Choroid plexus epithelial cell (primary cell): Measurements from ENCODE around the gene RALGAPA2.
A peak's percentile ranks its signal among the peaks of the same experiment; 100 is the strongest.

Experiments
- DNase-seq: peaks from one replicate; pipeline ENCODE4 v3.0.0-alpha.2; 2010; ENCODE audit warnings: low read depth
- H3K4me3 ChIP-seq: 2 replicates; pipeline ENCODE4 v1.5.1; 2011; ENCODE audit warnings: low read depth, mild to moderate bottlenecking, control low read depth, low read length, moderate library complexity
- CTCF ChIP-seq: conservative IDR thresholded peaks from 2 replicates; pipeline ENCODE4 v1.5.1; 2011; ENCODE audit warnings: low read depth, mild to moderate bottlenecking, control low read depth, inconsistent platforms, low read length, moderate library complexity

The RALGAPA2 gene

DNA sequence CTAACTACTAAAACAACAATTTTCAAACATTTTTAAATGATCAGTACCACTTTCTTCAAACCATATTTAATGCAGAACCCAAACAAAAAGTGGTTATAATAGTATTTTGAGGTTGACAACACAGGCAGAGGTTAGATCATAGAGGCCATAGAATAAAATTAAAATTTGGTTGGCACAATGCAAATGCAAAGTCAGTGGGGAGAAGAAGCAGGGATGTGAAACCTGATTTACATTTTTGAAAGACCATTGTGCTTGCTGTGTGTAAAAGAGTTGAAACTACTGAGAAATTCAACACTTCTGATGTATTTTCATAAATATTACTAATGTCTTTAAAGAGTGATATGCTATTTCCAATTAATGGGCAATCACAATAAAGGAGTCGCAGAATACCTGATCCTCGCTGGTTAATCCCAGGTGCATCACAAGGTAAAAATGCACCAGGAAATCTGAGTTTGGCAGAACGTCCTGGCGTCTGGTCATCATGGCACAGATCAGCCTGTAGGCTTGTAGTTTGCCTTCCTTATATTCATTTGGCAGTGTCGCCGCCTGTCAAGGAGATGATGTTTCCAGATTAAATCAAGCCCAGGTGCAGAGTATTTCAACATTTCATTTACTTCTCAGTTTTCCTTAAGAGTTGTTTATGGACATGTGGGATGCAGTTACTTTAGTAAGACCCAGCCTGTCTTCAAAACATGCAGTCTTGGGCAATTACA, 141.2 kb downstream of the RALGAPA2 start:
- TF ChIP-seq CTCF, result no peak
- H3K4me3 ChIP-seq, result no peak overlapping the region
- no peak for DNase-seq

DNA sequence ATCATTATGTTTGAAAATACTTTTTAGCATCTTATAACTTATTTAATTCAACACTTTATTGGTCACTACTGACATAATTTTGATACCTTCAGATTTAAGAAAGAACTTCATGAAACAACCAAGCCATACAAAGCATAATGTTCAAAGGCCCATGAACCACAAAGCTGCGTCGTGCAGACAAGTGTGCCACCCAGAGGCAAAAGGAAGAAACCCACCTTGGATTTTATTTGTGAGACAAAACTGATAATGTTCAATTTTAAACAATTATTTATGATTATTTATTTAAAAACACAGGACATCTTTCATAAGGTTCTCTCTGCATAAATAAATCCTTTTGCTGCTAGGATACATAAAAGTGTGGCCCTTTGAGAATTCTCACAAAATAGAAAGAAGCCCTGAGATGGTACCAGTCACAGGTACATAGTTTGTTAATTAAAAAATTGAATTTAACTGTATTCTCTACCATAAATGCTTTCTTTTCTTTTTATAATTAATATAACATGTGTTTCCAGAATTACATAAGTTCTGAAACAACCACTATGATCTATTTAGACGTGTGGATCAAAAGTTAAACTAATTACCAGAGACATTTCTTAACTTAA, 143.7 kb downstream of the RALGAPA2 start:
- TF ChIP-seq CTCF, result peak; percentile 90
- DNase-seq, result peak; percentile 75

GRCh38 chr20:20567712-20568111, 144.7 kb downstream of the RALGAPA2 start:
- no peak for DNase-seq
- no peak for TF ChIP-seq CTCF
- H3K4me3 ChIP-seq, result no peak overlapping the region

More for the DNA sequence above, 143.7 kb downstream of the RALGAPA2 start:
- no peak overlapping the region for H3K4me3 ChIP-seq

DNA sequence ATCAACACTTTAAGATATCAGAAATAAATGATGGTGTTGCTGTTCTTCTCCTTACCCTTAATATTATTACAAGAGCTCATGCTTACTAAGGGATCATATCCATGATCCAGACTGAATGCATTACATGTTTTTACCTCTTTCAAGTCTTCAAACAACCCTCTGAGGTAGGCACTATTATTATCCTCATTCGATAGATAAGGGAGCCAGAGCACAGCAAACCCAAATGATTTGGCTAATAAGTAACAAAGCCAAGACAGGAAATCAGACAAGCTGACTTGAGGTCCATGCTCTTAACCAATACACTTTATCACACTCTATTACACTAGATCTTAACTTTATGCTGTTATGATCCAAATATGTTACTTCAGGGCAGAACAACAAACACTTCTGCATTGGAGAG, 145.9 kb downstream of the RALGAPA2 start:
- H3K4me3 ChIP-seq, result no peak overlapping the region
- no peak for DNase-seq
- TF ChIP-seq CTCF, result no peak

DNA sequence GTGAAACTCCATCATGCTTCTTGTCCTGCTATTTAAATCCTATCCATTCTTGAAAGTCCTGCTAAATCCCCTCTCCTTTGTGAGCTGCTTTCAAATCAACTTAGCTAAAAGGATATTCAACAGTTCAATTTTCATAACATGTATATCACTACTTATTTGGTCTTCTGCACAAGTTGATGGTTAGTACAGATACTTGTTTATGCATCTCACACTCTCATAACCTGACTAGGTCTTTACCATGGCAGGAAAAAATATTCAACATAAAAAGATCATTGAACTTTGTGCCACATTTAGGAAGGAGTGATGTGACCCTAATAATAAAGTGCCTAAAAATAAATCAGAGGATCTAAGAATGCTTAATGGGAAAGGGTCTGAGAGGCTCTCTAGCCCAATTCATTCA, 148.2 kb downstream of the RALGAPA2 start:
- no peak overlapping the region for H3K4me3 ChIP-seq
- TF ChIP-seq CTCF, result no peak
- DNase-seq, result no peak

DNA sequence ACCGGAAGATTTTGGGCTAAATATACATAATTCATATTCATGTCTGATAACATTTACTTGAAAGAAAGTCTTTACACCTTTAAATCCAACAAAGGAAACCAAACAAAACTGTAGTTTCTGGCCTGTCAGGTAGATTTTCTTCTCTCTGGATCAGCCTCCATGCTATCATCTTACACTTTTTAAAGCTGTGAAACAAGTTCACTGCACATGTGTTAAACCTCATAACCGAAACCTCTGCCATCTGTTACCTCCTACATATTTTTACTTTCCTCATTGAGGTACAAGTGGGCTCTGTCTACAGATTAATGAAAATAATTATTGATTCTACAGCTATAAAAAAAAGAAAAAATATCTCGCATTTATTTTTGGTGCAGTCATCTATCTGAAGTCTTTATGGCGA, 149.9 kb downstream of the RALGAPA2 start:
- no peak overlapping the region for H3K4me3 ChIP-seq
- no peak for TF ChIP-seq CTCF
- DNase-seq, result no peak

DNA sequence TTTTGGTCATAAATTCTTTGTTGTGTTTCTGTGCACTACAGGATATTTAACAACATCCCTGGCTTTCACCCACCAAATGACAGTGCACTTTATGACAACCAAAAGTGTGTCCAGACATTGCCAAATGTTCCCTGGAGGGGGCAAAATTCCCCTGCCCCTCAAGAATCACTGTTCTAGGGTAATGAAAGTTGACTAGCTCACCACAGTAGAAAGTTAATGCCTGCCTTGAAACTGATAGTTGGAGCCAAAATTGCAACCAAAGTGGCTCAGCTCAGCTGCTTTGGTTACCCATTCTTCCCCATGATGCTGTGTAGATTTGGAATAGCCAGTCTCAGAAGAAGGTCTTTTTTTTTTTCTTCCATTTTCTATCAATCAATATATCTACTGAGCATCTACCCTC, 150.6 kb downstream of the RALGAPA2 start:
- TF ChIP-seq CTCF, result no peak
- H3K4me3 ChIP-seq, result no peak overlapping the region
- no peak for DNase-seq
